ENCODE results near the gene RNF25. TPM values are rescaled to one million over a fixed set of nuclear protein-coding genes. Genes with fewer than 3 reads are reported as not detected.

Gene RNF25
- polyA plus RNA-seq, 3 donors, result 10.7 to 20.3 (median 12.9) TPM

DNA sequence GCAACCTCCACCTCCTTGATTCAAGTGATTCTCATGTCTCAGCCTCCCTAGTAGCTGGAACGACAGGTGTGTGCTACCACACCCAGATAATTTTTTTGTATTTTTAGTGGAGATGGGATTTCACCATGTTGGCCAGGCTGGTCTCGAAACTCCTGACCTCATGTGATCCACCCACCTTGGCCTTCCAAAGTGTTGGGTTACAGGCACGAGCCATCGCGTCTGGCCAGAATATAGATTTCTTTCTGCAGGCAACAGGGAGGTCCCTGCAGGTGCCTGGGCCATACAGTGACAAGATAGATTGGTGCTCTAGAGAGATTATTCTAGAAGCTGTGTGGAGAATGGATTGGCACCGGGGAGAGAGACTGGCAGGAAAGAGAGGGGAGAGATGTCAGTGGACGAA, 50.8 kb downstream of the RNF25 start:
- TF ChIP-seq, protein P1, sequence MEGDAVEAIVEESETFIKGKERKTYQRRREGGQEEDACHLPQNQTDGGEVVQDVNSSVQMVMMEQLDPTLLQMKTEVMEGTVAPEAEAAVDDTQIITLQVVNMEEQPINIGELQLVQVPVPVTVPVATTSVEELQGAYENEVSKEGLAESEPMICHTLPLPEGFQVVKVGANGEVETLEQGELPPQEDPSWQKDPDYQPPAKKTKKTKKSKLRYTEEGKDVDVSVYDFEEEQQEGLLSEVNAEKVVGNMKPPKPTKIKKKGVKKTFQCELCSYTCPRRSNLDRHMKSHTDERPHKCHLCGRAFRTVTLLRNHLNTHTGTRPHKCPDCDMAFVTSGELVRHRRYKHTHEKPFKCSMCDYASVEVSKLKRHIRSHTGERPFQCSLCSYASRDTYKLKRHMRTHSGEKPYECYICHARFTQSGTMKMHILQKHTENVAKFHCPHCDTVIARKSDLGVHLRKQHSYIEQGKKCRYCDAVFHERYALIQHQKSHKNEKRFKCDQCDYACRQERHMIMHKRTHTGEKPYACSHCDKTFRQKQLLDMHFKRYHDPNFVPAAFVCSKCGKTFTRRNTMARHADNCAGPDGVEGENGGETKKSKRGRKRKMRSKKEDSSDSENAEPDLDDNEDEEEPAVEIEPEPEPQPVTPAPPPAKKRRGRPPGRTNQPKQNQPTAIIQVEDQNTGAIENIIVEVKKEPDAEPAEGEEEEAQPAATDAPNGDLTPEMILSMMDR (IDR thresholded peaks at IDR 0.05), result no peak
- WGBS (ENCODE audit: insufficient coverage), result no CpG with 5 or more reads among the region's 7 CpGs
- no peak overlapping the region for H3K4me2 ChIP-seq (replicated peaks; ENCODE audit: extremely low read depth, low read length, poor library complexity, severe bottlenecking)
- Mint-ChIP-seq H3K27ac (no peak overlapping the region), H3K9me3 (peaks cover 0 to 1% (median 0%) of the 10 kb centered on the region in 7 donors), H3K27me3 (ENCODE audit: low read depth in 3 of 3) (peaks cover 0 to 4% (median 2%) of the 10 kb centered on the region in 3 donors), H3K36me3 (no peaks in the 10 kb centered on the region), H3K4me3 (no peak overlapping the region), H3K4me1 (peaks cover 19% of the 10 kb centered on the region)
- no peaks in the 10 kb centered on the region for H3K36me3 ChIP-seq (replicated peaks in 1 of 2; ENCODE audit: control insufficient read depth in 1 of 2, insufficient read depth in 2 of 2, low read length in 2 of 2)
- H3K27ac ChIP-seq (ENCODE audit: low read depth in 1 of 2, low read length in 2 of 2), result no peak overlapping the region
- H3K9me3 ChIP-seq (replicated peaks in 1 of 2; ENCODE audit: control insufficient read depth in 1 of 2, insufficient read depth in 1 of 2, low read length in 2 of 2), result no peaks in the 10 kb centered on the region
- H2AFZ ChIP-seq (ENCODE audit: insufficient read depth, low read depth, low read length, poor library complexity, severe bottlenecking), result no peak overlapping the region
- no peaks in the 10 kb centered on the region for H4K20me1 ChIP-seq (ENCODE audit: insufficient read depth, low read length)
- no peak for DNase-seq
- no peak overlapping the region for H3K4me3 ChIP-seq (replicated peaks in 1 of 3; ENCODE audit: low read depth in 2 of 3, low read length in 3 of 3)
- no peaks in the 10 kb centered on the region for H3K79me2 ChIP-seq (ENCODE audit: insufficient read depth, low read length)
- H3K4me1 ChIP-seq (ENCODE audit: control insufficient read depth in 1 of 2, insufficient read depth in 2 of 2, low read length in 2 of 2), result peaks cover 18% of the 10 kb centered on the region in 2 donors
- no peaks in the 10 kb centered on the region for H3K27me3 ChIP-seq (ENCODE audit: control insufficient read depth in 2 of 2, insufficient read depth in 2 of 2, low read length in 2 of 2)
- no peak overlapping the region for H3K9ac ChIP-seq (ENCODE audit: insufficient read depth, low read length, poor library complexity, severe bottlenecking)
- intact Hi-C loops (cut with micrococcal nuclease), result no loop called here

DNA sequence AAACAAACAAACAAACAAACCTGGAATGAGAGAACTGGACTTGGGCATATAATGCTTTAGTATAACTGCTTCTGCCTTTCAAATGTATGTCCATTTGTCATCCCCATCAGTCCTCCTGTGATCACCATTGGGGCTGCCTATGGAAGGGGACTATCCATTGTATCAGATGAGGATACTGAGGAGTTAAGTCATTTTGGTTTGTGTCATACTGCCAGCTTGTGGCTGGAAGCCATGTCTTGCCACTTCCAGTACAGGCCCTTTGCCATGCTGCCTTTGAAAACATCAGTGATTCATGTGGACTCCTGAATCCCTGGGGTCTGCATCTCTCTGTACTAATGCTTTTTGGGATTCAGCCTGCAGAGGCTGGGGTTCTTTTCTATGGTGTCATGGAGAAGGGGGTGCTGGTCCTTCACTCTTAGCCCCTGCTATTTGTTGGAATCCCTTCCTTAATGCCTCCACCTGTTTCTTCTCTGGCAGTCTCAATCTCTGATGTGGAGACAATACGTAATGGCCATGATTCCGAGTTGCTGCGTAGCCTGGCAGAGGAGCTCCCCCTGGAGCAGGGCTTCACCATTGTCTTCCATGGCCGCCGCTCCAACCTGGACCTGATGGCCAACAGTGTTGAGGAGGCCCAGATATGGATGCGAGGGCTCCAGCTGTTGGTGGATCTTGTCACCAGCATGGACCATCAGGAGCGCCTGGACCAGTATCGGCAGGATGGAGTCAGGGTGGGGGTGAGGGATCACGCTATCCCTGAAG, 53.5 kb downstream of the RNF25 start:
- Histone ChIP-seq H2AFZ (ENCODE audit: insufficient read depth, low read depth, low read length, poor library complexity, severe bottlenecking) (no peak overlapping the region), H3K4me1 (ENCODE audit: control insufficient read depth in 1 of 2, insufficient read depth in 2 of 2, low read length in 2 of 2) (peaks cover 9% of the 10 kb centered on the region in 2 donors), H3K79me2 (ENCODE audit: insufficient read depth, low read length) (no peaks in the 10 kb centered on the region), H3K9ac (ENCODE audit: insufficient read depth, low read length, poor library complexity, severe bottlenecking) (no peak overlapping the region), H3K27ac (ENCODE audit: low read depth in 1 of 2, low read length in 2 of 2) (no peak overlapping the region), H3K4me3 (replicated peaks in 1 of 3; ENCODE audit: low read depth in 2 of 3, low read length in 3 of 3) (no peak overlapping the region), H3K36me3 (replicated peaks in 1 of 2; ENCODE audit: control insufficient read depth in 1 of 2, insufficient read depth in 2 of 2, low read length in 2 of 2) (no peaks in the 10 kb centered on the region), H4K20me1 (ENCODE audit: insufficient read depth, low read length) (no peaks in the 10 kb centered on the region), H3K4me2 (replicated peaks; ENCODE audit: extremely low read depth, low read length, poor library complexity, severe bottlenecking) (no peak overlapping the region), H3K9me3 (replicated peaks in 1 of 2; ENCODE audit: control insufficient read depth in 1 of 2, insufficient read depth in 1 of 2, low read length in 2 of 2) (no peaks in the 10 kb centered on the region), H3K27me3 (ENCODE audit: control insufficient read depth in 2 of 2, insufficient read depth in 2 of 2, low read length in 2 of 2) (no peaks in the 10 kb centered on the region)
- Mint-ChIP-seq H3K27ac (peak overlapping the region in 1 of 7 donors; percentile 35), H3K4me1 (peaks cover 12% of the 10 kb centered on the region), H3K4me3 (no peak overlapping the region), H3K36me3 (no peaks in the 10 kb centered on the region), H3K9me3 (peaks cover 0 to 1% (median 0%) of the 10 kb centered on the region in 7 donors), H3K27me3 (ENCODE audit: low read depth in 3 of 3) (peaks cover 0 to 3% (median 2%) of the 10 kb centered on the region in 3 donors)
- TF ChIP-seq, protein P1 (IDR thresholded peaks at IDR 0.05), result no peak
- no peak for DNase-seq
- WGBS (ENCODE audit: insufficient coverage), result 96% methylated on average over 9 of the region's 9 CpGs
- intact Hi-C loops (cut with micrococcal nuclease), result no loop called here

Measured in CD14-positive monocyte (primary cell).